ENCODE data around the gene JOSD2.
A peak's percentile ranks its signal among the peaks of the same experiment; 100 is the strongest.

Gene JOSD2

GRCh38 chr19:50510121-50510670 is 795 bp downstream of the JOSD2 start:
- peak overlapping the region; percentile 98 for H3K4me3 ChIP-seq (ENCODE audit: low read length)
- DNase-seq (ENCODE audit: low read depth) = peak; percentile 40
- peaks cover 8% of the 10 kb centered on the region for H3K4me1 ChIP-seq (ENCODE audit: control insufficient read depth, insufficient read depth, low read length)
- H3K9ac ChIP-seq (ENCODE audit: low read length) = peak overlapping the region; percentile 97
- H3K27me3 ChIP-seq (replicated peaks; ENCODE audit: control insufficient read depth, insufficient read depth, low read length) = no peaks in the 10 kb centered on the region
- H3K36me3 ChIP-seq (ENCODE audit: control insufficient read depth, insufficient read depth, low read length, severe bottlenecking) = no peaks in the 10 kb centered on the region
- no peaks in the 10 kb centered on the region for H3K9me3 ChIP-seq (ENCODE audit: control insufficient read depth, low read length)

DNA sequence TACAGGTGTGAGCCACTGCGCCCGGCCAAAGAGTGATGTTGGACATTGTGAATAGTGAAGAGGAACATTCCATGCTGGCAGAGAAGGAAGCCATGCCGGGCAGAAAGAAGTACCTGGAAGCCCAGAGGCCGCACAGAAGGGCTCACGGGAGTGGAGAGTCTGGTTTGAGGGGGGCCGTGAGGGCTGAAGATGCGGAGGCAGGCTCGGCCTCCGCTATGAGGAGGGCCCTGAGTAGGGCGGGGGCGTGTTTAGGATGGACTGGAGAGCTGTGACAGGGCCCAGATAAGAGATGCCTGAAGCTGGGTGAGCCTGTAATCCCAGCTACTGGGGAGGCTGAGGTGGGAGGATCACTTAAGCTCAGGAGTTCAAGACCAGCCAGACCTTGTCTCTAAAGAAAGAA is 1.6 kb downstream of the JOSD2 start:
- Histone ChIP-seq H3K4me3 (ENCODE audit: low read length) (no peak overlapping the region), H3K27me3 (replicated peaks; ENCODE audit: control insufficient read depth, insufficient read depth, low read length) (no peaks in the 10 kb centered on the region), H3K36me3 (ENCODE audit: control insufficient read depth, insufficient read depth, low read length, severe bottlenecking) (no peaks in the 10 kb centered on the region), H3K4me1 (ENCODE audit: control insufficient read depth, insufficient read depth, low read length) (peaks cover 8% of the 10 kb centered on the region), H3K9ac (ENCODE audit: low read length) (no peak overlapping the region), H3K9me3 (ENCODE audit: control insufficient read depth, low read length) (no peaks in the 10 kb centered on the region)
- DNase-seq (ENCODE audit: low read depth) = no peak

GRCh38 chr19:50508843-50509190 is 2.2 kb downstream of the JOSD2 start:
- no peak for DNase-seq (ENCODE audit: low read depth)
- Histone ChIP-seq H3K9ac (ENCODE audit: low read length) (no peak overlapping the region), H3K27me3 (replicated peaks; ENCODE audit: control insufficient read depth, insufficient read depth, low read length) (no peaks in the 10 kb centered on the region), H3K36me3 (ENCODE audit: control insufficient read depth, insufficient read depth, low read length, severe bottlenecking) (no peaks in the 10 kb centered on the region), H3K4me1 (ENCODE audit: control insufficient read depth, insufficient read depth, low read length) (peaks cover 8% of the 10 kb centered on the region), H3K9me3 (ENCODE audit: control insufficient read depth, low read length) (no peaks in the 10 kb centered on the region), H3K4me3 (ENCODE audit: low read length) (no peak overlapping the region)

DNA sequence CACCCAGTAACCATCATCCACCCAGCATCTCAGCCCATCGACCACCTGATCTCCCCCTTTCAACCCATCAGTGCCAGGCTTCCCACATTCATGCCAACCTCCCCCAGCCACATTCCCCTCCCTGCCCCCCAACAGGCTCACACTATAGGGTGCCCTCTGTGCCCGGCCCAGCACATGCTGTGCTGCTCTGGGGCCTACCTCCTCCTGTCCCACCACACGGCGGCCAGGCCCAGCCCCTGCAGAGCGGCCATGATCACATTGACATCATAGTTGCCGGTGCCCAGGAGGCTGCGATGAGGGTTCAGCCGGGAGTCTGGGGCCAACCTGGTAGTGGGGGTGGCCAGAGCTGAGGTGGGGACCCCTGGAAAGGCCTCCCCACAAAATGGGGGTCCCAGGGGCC is 3.6 kb downstream of the JOSD2 start:
- Histone ChIP-seq H3K4me1 (ENCODE audit: control insufficient read depth, insufficient read depth, low read length) (peaks cover 8% of the 10 kb centered on the region), H3K36me3 (ENCODE audit: control insufficient read depth, insufficient read depth, low read length, severe bottlenecking) (no peaks in the 10 kb centered on the region), H3K9ac (ENCODE audit: low read length) (no peak overlapping the region), H3K4me3 (ENCODE audit: low read length) (no peak overlapping the region), H3K27me3 (replicated peaks; ENCODE audit: control insufficient read depth, insufficient read depth, low read length) (no peaks in the 10 kb centered on the region), H3K9me3 (ENCODE audit: control insufficient read depth, low read length) (no peaks in the 10 kb centered on the region)
- no peak for DNase-seq (ENCODE audit: low read depth)

- no peak overlapping the region for H3K4me3 ChIP-seq (ENCODE audit: low read length)
- DNase-seq (ENCODE audit: low read depth) = no peak
- H3K36me3 ChIP-seq (ENCODE audit: control insufficient read depth, insufficient read depth, low read length, severe bottlenecking) = no peaks in the 10 kb centered on the region
Measured at GRCh38 chr19:50506700-50507099, 4.3 kb downstream of the JOSD2 start.

GRCh38 chr19:50505856-50506611 is 5.0 kb downstream of the JOSD2 start:
- Histone ChIP-seq H3K9me3 (ENCODE audit: control insufficient read depth, low read length) (no peaks in the 10 kb centered on the region), H3K27me3 (replicated peaks; ENCODE audit: control insufficient read depth, insufficient read depth, low read length) (no peaks in the 10 kb centered on the region), H3K4me1 (ENCODE audit: control insufficient read depth, insufficient read depth, low read length) (peaks cover 8% of the 10 kb centered on the region), H3K36me3 (ENCODE audit: control insufficient read depth, insufficient read depth, low read length, severe bottlenecking) (no peaks in the 10 kb centered on the region), H3K9ac (ENCODE audit: low read length) (no peak overlapping the region), H3K4me3 (ENCODE audit: low read length) (no peak overlapping the region)
- no peak for DNase-seq (ENCODE audit: low read depth)

More at GRCh38 chr19:50506700-50507099, 4.3 kb downstream of the JOSD2 start:
- no peaks in the 10 kb centered on the region for H3K27me3 ChIP-seq (replicated peaks; ENCODE audit: control insufficient read depth, insufficient read depth, low read length)
- H3K4me1 ChIP-seq (ENCODE audit: control insufficient read depth, insufficient read depth, low read length) = peaks cover 8% of the 10 kb centered on the region
- H3K9me3 ChIP-seq (ENCODE audit: control insufficient read depth, low read length) = no peaks in the 10 kb centered on the region
- H3K9ac ChIP-seq (ENCODE audit: low read length) = no peak overlapping the region

GRCh38 chr19:50501568-50502475 is 9.2 kb downstream of the JOSD2 start:
- no peaks in the 10 kb centered on the region for H3K9me3 ChIP-seq (ENCODE audit: control insufficient read depth, low read length)

DNA sequence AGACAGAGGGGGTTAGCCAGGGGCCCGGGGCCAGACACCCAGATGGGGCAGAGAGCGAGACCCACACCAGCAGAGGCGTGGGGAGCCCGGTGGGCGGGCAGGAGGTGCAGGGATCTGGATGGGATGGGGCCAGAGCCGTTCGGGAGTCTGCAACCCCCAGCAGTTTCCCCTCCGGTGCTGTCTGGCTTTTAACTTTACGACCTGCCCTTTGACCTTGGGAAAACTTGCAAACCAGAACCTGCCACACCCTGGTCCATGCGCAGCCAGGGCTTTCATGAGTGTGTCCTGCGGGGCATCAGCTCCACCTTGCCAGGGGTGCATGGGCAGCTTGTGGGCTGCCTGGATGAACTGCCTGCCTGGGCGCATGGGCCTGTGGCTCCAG is 9.8 kb downstream of the JOSD2 start:
- Histone ChIP-seq H3K9ac (ENCODE audit: low read length) (no peak overlapping the region), H3K4me1 (ENCODE audit: control insufficient read depth, insufficient read depth, low read length) (no peaks in the 10 kb centered on the region), H3K4me3 (ENCODE audit: low read length) (no peak overlapping the region), H3K27me3 (replicated peaks; ENCODE audit: control insufficient read depth, insufficient read depth, low read length) (peaks cover 22% of the 10 kb centered on the region), H3K9me3 (ENCODE audit: control insufficient read depth, low read length) (no peaks in the 10 kb centered on the region), H3K36me3 (ENCODE audit: control insufficient read depth, insufficient read depth, low read length, severe bottlenecking) (no peaks in the 10 kb centered on the region)
- no peak for DNase-seq (ENCODE audit: low read depth)

More at GRCh38 chr19:50501568-50502475, 9.2 kb downstream of the JOSD2 start:
- H3K36me3 ChIP-seq (ENCODE audit: control insufficient read depth, insufficient read depth, low read length, severe bottlenecking) = no peaks in the 10 kb centered on the region
- no peaks in the 10 kb centered on the region for H3K4me1 ChIP-seq (ENCODE audit: control insufficient read depth, insufficient read depth, low read length)
- DNase-seq (ENCODE audit: low read depth) = no peak
- no peak overlapping the region for H3K4me3 ChIP-seq (ENCODE audit: low read length)
- H3K9ac ChIP-seq (ENCODE audit: low read length) = no peak overlapping the region
- H3K27me3 ChIP-seq (replicated peaks; ENCODE audit: control insufficient read depth, insufficient read depth, low read length) = peaks cover 21% of the 10 kb centered on the region

DNA sequence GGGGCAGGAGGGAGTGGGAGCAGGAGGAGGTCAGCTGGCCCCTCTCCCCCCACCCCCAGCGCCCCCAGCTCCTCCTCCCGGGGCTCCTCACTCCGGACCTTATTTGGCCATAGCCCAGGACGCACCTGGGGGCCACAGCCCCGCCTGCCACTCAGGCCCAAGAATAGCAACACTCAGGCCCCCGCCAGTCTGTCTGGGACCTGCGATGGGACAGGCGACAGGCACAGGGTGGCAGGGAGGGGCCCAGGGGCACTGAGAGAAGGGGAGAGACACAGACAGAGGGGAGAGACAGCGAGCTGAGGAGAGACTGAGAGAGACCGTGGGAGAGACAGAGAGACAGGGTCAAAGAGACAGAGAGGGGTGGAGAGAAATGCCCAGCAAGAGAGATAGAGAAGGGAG is 10.2 kb downstream of the JOSD2 start:
- Histone ChIP-seq H3K9ac (ENCODE audit: low read length) (no peak overlapping the region), H3K36me3 (ENCODE audit: control insufficient read depth, insufficient read depth, low read length, severe bottlenecking) (no peaks in the 10 kb centered on the region), H3K27me3 (replicated peaks; ENCODE audit: control insufficient read depth, insufficient read depth, low read length) (peaks cover 25% of the 10 kb centered on the region), H3K4me3 (ENCODE audit: low read length) (no peak overlapping the region), H3K9me3 (ENCODE audit: control insufficient read depth, low read length) (no peaks in the 10 kb centered on the region), H3K4me1 (ENCODE audit: control insufficient read depth, insufficient read depth, low read length) (no peaks in the 10 kb centered on the region)
- no peak for DNase-seq (ENCODE audit: low read depth)

- Histone ChIP-seq H3K9ac (ENCODE audit: low read length) (no peak overlapping the region), H3K4me3 (ENCODE audit: low read length) (no peak overlapping the region), H3K4me1 (ENCODE audit: control insufficient read depth, insufficient read depth, low read length) (no peaks in the 10 kb centered on the region), H3K27me3 (replicated peaks; ENCODE audit: control insufficient read depth, insufficient read depth, low read length) (peaks cover 27% of the 10 kb centered on the region), H3K9me3 (ENCODE audit: control insufficient read depth, low read length) (no peaks in the 10 kb centered on the region), H3K36me3 (ENCODE audit: control insufficient read depth, insufficient read depth, low read length, severe bottlenecking) (no peaks in the 10 kb centered on the region)
- peak; percentile 19 for DNase-seq (ENCODE audit: low read depth)
Measured at GRCh38 chr19:50500060-50500752, 10.8 kb downstream of the JOSD2 start.

Data from adipocyte (in vitro differentiated cells).